ENCODE results near the gene SMTN. TPM values are rescaled to one million over a fixed set of nuclear protein-coding genes. Genes with fewer than 3 reads are reported as not detected.
A peak's percentile ranks its signal among the peaks of the same experiment; 100 is the strongest.
"Not testable (repeated sequence)": the region's sequence is repeated elsewhere in the genome, so short reads cannot be mapped to it uniquely, and the experiment has no call there.

The SMTN gene
- total RNA-seq, 1 experiment from 2014 or later, result 20.9 TPM

DNA sequence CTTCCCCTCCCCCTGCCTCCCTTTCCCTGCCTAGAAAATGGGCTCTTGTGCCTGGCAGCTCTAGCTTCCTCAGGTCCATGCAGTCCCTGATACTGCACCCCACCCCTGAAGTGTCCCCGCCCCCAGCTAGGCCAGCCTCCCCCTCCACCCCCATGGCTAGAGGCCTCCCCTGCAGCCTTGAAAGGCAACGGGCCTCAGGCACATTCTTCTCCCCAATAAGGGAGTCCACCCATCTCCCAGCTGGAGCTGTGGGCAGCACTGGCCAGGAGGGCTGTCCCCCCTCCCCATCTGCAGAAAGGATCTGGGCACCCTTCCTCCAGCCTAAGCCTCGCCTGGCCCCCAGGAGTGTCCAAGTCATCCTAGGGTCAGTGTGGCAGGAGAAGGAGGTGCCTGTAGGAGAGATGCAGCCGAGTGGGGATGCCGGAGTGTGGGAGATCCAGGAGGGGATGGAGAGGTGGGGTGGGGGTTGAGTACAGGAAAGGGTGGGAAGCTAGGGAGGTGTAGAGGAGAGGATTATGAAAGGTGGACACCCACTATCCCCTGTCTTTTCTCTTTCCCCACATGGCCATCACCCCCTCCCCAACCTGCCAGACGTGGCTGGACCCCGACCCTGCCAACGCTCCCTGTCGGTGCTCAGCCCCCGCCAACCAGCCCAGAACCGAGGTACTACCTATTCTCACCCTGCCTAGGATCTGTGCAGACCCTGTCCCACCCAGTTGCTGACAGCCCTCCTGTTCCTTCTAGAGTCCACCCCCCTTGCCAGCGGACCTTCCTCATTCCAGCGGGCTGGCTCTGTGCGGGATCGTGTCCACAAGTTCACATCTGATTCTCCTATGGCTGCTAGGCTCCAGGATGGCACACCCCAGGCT lies 9.3 kb downstream of the SMTN start:
- DNase-seq (ENCODE audit: low spot score), result no peak

DNA sequence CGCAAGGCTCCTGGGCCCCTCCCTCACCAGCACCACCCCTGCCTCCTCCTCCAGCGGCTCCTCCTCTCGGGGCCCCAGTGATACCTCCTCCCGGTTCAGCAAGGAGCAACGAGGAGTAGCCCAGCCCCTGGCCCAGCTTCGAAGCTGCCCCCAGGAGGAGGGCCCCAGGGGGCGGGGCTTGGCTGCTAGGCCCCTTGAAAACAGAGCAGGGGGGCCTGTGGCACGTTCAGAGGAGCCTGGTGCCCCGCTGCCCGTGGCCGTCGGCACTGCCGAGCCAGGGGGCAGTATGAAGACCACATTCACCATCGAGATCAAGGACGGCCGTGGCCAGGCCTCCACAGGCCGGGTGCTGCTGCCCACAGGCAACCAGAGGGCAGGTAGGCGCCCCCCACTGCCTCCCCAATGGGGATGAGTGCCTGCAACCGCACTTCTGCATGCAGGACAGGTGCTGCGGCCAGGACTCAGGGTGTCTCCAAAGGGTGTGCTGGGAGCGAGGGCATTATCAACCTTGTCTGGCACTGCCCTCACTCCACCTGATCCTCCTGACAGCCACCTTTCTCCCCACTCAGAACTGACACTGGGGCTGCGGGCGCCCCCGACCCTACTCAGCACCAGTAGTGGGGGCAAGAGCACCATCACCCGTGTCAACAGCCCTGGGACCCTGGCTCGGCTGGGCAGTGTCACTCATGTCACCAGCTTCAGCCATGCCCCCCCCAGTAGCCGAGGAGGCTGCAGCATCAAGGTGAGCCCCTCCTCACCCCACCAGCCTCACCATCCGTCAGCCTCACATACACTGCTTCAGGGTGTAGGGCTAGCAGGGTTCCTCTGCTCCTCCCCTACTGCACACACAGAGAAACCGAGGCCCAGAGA lies 10.2 kb downstream of the SMTN start:
- no peak for DNase-seq (ENCODE audit: low spot score)

DNA sequence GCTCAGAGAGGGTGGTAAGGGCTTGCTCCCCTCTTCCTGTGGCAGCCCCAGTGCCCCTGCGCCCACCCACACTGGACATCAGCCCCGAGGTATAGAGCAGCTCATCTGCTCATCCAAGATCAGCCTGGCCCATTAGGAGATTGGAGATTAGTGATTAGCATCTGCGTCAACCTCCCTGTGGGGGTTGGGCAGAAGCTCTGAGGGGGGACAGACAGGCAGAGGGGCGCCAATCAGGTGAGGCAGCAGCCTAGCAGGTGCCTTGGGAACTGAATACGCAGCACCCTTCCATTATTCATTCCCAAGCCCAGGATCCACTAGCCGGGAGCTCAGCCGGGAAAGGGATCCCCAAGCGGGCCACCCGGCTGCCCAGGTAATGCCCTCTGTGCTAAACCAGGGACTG lies 11.0 kb downstream of the SMTN start:
- no peak for DNase-seq (ENCODE audit: low spot score)

DNA sequence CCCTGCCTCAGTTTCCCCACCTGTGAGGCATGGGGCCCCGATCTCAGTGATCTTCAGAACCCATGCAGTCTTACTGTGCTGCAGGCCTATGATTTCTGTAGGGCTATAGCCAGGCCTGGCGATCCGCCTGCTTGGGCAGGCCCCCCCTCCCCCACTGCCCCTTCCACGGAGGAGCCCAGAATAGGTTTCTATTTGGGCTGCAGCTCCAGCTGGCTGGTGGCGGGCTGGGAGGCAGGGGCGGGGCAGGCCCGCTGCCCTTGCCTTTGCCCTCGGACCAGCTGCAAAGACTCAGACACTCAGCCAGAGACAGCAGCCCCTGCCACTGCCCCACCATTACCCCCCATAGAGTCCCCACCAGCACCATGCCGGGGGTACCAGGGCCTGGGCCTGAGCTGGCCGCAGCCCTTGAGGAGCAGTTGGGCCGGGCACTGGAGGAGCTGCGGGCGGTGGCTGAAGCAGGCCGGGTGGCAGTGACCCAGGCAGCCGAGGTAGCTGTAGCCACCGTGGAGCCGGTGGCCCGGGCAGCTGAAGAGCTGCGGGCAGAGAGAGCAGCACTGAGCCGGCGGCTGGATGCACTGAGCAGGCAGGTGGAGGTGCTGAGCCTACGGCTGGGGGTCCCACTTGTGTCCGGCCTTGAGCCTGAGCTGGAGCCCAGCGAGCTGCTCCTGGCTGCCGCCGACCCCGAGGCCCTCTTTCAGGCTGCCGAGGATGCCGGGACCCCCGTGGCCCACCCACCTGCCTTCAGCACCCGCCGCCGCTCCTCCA lies 12.2 kb downstream of the SMTN start:
- no peak for DNase-seq (ENCODE audit: low spot score)

DNA sequence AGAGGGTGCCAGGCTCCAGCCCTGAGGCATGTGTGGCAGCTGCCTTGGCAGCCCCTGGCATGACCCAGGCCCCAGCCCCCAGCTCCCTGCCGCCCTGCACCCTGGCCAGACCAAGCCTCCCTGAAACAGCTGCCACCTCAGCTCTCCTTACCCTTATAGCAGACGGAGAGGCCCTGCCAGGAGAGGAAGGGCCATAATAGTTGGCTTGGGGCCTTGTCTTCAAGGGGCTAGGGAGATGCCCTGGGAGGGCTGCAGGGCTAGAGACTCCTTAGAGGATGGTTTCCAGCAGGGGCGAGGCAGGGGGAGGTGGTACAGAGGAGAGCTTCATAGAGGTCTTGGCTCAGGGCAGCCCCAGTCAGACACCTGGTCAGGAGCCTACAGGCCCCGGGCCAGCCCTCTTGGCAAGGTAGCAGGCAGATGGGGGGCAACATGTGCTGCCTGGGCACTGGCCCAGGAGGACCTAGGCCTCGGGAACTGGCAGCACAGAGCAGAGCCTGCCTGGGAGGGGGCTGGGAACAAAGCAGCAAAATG lies 13.0 kb downstream of the SMTN start:
- no peak for DNase-seq (ENCODE audit: low spot score)

DNA sequence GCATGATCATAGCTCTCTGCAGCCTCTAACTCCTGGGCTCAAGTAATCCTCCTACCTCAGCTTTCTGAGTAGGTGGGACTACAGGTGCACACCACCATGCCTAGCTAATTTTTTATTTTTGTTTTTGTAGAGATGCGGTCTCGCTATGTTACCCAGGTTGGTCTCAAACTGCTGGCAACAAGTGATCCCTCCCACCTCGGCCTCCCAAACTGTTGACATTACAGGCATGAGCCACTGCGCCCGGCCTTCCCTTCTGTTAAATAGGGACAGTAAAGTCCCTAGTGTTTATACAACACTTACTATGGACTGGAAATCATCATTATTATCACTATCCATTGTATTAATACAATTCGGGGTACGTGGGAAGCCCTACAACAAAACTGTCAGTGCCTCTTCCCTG lies 13.6 kb downstream of the SMTN start:
- DNase-seq (ENCODE audit: low spot score), result no peak

DNA sequence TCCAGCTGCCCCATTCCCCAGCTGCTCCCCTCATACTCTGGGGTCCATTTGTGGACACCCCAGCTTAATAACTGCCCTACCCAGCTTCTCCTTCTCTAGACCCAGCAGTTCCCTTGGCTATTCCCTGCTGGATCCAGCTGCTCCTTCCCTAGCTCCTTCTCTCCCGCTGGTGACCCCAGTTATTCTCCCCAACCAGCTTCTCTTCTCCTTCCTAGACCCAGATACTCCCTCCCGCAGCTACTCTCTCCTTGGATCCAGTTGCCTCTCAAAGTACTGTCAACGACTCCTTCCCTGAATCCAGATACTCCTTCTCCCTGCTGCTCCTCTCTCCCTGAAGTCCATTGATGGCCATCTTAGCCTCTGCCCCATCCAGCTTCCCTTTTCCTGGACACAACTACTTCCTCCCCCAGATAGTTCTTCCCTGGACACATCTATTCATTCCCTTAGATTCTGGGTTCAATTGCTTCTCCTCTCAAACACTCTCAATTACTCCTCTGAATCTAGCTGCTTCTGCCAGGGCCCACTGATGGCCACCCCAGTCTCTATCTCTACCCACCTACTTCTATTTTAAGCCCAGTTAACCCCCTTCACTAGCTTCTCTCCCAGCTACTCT lies 14.6 kb downstream of the SMTN start:
- no peak for DNase-seq (ENCODE audit: low spot score)

DNA sequence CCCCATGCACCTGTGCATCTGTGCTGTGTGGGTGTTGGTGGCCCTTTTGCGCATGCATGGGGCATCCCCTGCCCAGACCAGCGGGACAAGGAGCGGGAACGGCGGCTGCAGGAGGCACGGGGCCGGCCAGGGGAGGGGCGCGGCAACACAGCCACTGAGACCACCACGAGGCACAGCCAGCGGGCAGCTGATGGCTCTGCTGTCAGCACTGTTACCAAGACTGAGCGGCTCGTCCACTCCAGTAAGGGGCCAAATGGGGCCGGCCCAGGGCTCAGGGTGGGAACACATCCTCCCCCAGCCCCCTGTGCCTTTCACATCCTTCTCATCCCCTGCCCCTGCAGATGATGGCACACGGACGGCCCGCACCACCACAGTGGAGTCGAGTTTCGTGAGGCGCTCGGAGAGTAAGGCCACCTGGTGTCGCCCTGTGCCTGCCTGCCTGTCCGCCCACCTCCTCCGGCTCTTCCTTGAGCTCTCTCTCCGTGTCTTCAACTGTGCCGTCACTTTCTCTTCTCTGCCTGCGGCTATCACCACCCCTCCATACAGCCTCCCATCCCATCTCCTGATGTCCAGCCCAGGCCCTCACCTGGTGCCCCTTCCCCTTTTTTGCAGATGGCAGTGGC lies 15.7 kb downstream of the SMTN start:
- DNase-seq (ENCODE audit: low spot score), result no peak

DNA sequence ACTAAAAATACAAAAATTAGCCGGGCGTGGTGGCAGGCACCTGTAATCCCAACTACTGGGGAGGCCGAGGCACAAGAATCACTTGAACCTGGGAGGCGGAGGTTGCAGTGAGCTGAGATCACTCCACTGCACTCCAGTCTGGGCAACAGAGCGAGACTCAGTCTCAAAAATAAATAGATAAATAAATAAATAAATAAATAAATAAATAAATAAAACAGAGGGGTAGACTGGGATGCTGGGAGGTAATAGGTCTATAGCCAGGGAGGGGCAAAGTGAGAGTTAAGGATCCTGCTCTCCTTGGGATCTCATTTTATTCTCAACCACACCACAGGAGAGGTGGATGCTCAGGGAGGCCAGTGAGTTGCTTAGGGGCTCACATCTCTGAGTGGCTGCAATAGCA lies 16.4 kb downstream of the SMTN start:
- DNase-seq (ENCODE audit: low spot score), result not testable (repeated sequence)

DNA sequence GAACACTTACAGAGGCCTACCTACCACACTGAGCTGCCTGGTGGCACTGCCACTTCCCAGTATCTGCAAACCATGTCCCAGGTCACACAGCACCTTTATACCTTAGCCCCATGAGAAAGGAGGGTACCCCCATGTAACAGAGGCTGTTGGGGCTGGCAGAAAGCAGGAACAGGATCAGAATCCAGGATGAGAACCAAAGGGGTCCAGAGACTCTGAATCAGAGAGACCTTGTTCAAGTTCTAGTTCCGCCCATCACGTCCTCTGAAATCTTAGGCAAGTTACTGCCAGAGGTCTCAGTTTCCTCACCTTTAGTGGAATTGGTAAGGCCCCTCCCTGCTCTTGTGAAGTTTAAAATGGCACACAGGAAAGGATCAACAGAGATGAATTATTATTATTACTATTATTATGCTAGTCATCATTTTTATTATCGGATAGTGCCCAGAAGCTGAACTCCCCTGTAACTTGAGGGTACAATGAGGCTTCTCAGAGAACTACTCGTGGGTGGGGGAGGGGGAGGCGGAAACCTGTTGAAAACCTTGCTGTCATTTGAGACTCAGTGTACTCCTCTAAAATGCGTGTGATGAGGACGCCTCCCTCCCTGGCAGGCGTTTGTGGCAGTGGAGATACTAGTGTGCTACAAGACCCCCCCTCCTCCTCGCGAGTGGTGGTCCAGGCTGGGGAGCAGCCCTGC lies 17.0 kb downstream of the SMTN start:
- DNase-seq (ENCODE audit: low spot score), result no peak

DNA sequence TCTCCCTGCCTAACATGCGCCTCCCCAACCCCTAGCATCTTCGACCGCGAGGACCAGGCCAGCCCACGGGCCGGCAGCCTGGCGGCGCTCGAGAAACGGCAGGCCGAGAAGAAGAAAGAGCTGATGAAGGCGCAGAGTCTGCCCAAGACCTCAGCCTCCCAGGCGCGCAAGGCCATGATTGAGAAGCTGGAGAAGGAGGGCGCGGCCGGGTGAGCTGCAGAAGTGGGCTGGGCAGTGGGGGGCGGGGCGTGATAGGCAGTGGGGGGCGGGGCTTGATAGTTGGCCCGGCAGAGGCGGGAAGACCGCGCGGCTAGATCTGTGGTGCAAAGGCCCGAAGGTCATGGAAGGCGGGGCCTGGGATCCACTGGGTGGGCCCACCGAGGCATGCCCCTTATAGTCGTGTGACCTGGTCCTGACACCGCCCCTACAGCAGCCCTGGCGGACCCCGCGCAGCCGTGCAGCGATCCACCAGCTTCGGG lies 17.6 kb downstream of the SMTN start:
- DNase-seq (ENCODE audit: low spot score), result no peak

DNA sequence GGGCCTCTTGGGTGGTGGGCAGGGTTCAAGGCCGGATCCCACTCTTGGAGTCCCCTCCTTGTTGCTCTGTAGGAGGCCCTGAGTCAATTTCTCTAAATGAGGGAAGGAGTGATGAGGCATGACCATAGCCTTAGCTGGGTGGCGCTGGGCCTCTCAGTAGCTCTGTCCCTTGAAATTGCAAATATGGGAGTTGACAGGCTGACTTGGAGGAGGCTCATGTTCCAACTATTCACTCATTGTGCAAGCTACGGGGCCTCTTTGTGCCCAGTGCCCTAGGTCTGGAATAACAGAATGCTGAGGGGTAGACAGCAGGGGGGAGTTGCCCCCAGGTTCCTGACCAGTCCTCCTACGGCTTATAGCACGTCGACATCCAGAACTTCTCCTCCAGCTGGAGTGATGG lies 18.3 kb downstream of the SMTN start:
- DNase-seq (ENCODE audit: low spot score), result no peak

DNA sequence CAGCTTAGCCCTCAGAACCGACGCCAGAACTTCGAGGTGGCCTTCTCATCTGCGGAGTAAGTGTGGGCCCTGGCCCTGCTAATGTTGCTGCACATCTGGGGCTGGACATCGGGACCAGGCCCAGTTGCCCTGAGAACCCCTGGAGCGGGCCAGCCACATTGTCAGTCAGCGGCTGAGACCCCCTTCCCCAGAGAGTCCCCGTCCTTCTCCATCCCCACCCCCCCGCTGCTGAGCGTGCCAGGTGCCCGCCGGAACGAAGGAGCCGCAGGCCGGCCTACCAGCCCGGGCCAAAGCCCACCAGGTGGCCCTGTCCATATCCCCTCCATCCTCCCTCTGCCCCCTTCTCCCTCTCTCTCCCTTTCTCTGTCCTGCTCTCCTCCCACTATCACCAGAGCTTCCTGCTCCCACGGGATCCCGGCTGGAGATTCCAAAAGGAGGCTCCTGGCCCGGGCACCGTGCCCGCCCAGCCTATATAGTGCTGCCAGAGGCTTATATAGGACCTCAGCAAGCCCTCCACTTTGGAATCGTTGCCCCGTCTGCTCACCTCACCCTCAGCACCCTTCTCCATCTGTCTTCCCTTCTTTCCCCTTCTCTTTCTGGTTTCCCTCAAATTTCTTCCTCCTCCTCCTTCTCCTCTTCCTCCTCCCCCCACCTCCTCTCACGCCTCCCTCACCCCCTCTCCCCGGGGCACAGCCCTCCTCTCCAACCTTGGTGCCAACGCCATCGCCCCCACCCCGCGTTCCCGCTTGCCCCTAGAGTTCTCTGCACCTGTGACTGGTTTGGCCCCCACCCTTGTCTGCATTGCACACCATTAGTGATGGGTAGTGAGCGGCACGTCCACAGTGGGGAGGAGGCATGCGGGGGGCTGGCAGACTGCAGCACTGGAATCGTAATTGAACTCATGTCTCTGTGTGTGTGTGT lies 19.0 kb downstream of the SMTN start:
- no peak for DNase-seq (ENCODE audit: low spot score)

DNA sequence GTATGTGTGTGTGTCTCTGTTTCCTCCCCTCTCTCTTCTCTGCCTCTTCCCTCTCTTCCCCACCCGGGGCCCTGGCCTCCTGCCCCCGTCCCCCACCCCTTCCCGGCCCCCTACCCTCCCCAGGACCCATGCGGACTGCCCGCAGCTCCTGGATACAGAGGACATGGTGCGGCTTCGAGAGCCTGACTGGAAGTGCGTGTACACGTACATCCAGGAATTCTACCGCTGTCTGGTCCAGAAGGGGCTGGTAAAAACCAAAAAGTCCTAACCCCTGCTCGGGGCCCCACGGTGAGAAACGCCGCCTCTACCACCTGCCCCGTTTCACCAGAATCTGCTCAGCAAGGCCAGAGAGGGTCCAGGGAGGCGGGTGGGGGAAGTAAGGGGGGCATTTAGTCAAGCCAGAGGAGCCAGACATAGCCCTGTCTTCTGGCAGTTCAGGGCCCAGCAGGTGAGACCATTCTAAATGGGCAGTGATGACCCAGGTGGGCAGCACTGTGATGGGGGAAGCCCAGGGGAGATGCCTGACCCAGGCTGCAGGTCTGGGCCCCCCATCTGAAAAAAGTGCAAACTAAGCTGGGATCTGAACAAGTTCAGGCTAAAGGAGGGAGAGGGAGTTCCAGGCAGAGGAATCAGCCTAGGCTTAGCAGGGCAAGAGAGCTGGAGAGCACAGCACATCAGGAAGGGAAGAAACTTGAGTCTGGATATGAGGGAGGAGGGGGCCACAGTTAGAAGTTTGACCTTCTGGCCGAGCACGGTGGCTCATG lies 19.8 kb downstream of the SMTN start:
- no peak for DNase-seq (ENCODE audit: low spot score)

DNA sequence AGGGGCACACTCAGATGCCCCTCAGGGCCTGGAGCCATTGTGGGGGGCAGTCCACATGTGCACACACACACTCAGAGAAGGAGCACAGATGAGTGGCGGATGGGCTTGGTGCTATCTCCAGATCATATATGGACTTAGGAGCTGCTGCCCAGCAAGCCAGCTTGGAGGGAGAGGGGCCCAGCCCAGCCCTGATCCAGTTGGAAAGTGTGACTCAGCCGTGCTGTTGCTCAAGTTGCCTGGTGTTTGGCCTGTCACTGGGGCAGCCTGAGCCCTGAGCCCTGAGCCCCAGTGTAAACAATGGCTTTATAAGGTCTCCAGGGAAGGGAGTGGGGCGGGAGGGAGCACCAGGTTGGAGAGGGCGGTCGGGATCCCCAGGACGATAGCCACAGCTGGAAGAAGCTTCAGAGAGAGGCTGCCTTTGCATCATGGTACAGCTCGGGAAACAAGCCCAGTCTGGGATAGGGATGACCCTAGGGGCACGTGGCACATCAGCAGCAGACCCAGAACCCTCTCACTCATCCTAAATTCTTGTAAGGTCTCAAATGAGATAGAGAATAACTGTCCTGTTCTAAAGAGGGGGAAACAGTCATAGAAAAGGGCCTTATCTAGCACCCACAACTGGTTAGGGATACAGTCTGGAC lies 21.4 kb downstream of the SMTN start:
- DNase-seq (ENCODE audit: low spot score), result peak; percentile 90

DNA sequence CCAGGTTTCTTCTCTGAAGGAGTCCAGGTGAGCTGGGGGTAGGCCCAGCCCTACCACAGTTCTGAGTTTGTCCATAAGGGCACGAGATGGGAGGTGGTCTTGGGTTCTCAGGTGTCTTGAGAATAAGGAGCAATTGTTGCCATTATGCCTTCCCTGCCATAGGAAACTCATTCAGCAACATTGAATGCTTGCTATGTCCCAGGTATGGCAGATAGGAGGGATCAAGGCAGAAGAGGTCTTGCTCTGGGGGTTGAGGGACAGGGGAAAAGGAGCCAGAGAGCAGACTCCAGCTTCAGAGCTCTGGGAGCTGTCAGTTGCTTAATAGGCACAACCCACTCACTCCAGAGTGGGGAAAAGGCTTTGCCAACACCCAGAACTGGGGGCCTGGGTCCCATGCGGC lies 22.0 kb downstream of the SMTN start:
- DNase-seq (ENCODE audit: low spot score), result no peak

DNA sequence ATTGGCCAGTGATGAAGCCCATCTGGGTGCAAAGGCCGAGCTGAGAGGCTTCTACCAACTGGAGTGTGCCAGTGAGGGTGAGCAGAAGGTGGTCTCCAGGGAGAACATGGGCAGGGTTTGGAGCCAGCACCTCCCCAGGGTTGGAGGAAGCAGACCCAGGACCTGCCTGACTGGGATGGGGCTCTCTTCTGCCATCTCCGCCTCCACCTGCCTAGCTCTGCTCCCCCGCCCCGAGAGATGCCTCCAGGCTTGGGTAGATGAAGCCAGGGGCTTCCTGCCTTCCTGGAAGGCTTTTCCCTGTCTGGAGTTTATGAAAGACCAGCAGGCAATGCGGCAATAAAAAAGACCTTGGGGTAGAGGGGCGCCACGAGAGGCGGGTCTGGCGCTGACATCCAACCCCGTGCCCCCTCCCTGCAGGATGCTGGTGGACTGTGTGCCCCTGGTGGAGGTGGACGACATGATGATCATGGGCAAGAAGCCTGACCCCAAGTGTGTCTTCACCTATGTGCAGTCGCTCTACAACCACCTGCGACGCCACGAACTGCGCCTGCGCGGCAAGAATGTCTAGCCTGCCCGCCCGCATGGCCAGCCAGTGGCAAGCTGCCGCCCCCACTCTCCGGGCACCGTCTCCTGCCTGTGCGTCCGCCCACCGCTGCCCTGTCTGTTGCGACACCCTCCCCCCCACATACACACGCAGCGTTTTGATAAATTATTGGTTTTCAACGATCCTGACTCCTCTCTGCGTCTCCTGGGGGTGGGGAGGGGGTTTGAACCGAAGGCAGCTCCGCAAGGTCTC lies 23.0 kb downstream of the SMTN start:
- no peak for DNase-seq (ENCODE audit: low spot score)
